Neural cell (in vitro differentiated cells): Measurements from ENCODE around the gene TAAR1. TPM values are rescaled to one million over a fixed set of nuclear protein-coding genes. Genes with fewer than 3 reads are reported as not detected.
"Not testable (repeated sequence)": the region's sequence is repeated elsewhere in the genome, so short reads cannot be mapped to it uniquely, and the experiment has no call there.

Experiments
- H2AFZ ChIP-seq: fragments of 200-600, 300-800 bp; sonication (generic), shearing (Covaris generic); 2 replicates; pipeline ENCODE4 v1.6.0; 2014; ENCODE audit warnings: low read depth, mild to moderate bottlenecking, antibody characterized with exemption, low read length, moderate library complexity
- H3F3A ChIP-seq: fragments of 200-600 bp; shearing (Covaris generic); 2 replicates; pipeline ENCODE4 v1.6.1; 2016; ENCODE audit warnings: mild to moderate bottlenecking, moderate library complexity, mixed read lengths, antibody characterized with exemption, low read length; ENCODE audit not compliant: insufficient read depth, poor library complexity, severe bottlenecking
- H3K27ac ChIP-seq: fragments of 200-600, 300-800 bp; sonication (generic), shearing (Covaris generic); 2 replicates; pipeline ENCODE4 v1.5.1; 2014; ENCODE audit warnings: mild to moderate bottlenecking, low read length, moderate library complexity
- H3K27me3 ChIP-seq: fragments of 300-800, 200-600 bp; sonication (generic), shearing (Covaris generic); 2 replicates; pipeline ENCODE4 v1.6.0; 2014; ENCODE audit warnings: mild to moderate bottlenecking, low read depth, low read length, moderate library complexity; ENCODE audit not compliant: insufficient read depth
- H3K36me3 ChIP-seq: fragments of 300-800, 200-600 bp; sonication (generic), shearing (Covaris generic); 2 replicates; pipeline ENCODE4 v1.5.1; 2014; ENCODE audit warnings: mild to moderate bottlenecking, antibody characterized with exemption, low read length, moderate library complexity; ENCODE audit not compliant: insufficient read depth
- H3K4me2 ChIP-seq: fragments of 300-800, 200-600 bp; sonication (generic), shearing (Covaris generic); 2 replicates; pipeline ENCODE4 v1.6.0; 2014; ENCODE audit warnings: mild to moderate bottlenecking, low read length
- H3K4me3 ChIP-seq: fragments of 300-800, 200-600 bp; sonication (generic), shearing (Covaris generic); 2 replicates; pipeline ENCODE4 v1.5.1; 2014; ENCODE audit warnings: mild to moderate bottlenecking, low read length, moderate library complexity
- H3K79me2 ChIP-seq: fragments of 200-600 bp; shearing (Covaris generic); replicated peaks from 2 replicates; pipeline ENCODE4 v1.6.0; 2014; ENCODE audit warnings: mild to moderate bottlenecking, low read length, moderate library complexity; ENCODE audit not compliant: insufficient read depth
- H3K9ac ChIP-seq: fragments of 300-800, 200-600 bp; sonication (generic), shearing (Covaris generic); 2 replicates; pipeline ENCODE4 v1.6.1; 2016; ENCODE audit warnings: mild to moderate bottlenecking, low read length, mixed read lengths
- H3K9me2 ChIP-seq: fragments of 200-600 bp; shearing (Covaris generic); 2 replicates; pipeline ENCODE4 v1.6.1; 2016; ENCODE audit warnings: mild to moderate bottlenecking, low read length, mixed read lengths; ENCODE audit not compliant: insufficient read depth
- H3K9me3 ChIP-seq: fragments of 200-600, 300-800 bp; sonication (generic), shearing (Covaris generic); 2 replicates; pipeline ENCODE4 v1.6.1; 2016; ENCODE audit warnings: mild to moderate bottlenecking, mixed run types, low read length, moderate library complexity, mixed read lengths
- H4K20me1 ChIP-seq: fragments of 200-600 bp; shearing (Covaris generic); 2 replicates; pipeline ENCODE4 v1.6.1; 2016; ENCODE audit warnings: mild to moderate bottlenecking, mixed run types; ENCODE audit not compliant: insufficient read depth
- CTCF ChIP-seq: fragments of 450-650 bp; IDR thresholded peaks from 2 replicates; pipeline ENCODE4 v1.5.1; 2014; ENCODE audit warnings: antibody characterized with exemption, mild to moderate bottlenecking, moderate library complexity; ENCODE audit not compliant: poor library complexity, severe bottlenecking
- EP300 ChIP-seq: fragments of 450-650 bp; conservative IDR thresholded peaks from 2 replicates; pipeline ENCODE4 v1.6.1; 2014; ENCODE audit warnings: antibody characterized with exemption, mild to moderate bottlenecking, moderate library complexity; ENCODE audit not compliant: poor library complexity, severe bottlenecking
- EZH2 ChIP-seq: fragments of 200-600, 300-800 bp; shearing (Covaris generic), sonication (generic); IDR thresholded peaks from 2 replicates; pipeline ENCODE4 v1.6.1; 2014; ENCODE audit warnings: antibody characterized with exemption, low read length, borderline replicate concordance, mild to moderate bottlenecking; ENCODE audit not compliant: insufficient read depth, poor library complexity, severe bottlenecking
- MXI1 ChIP-seq: fragments of 450-650 bp; conservative IDR thresholded peaks from 2 replicates; pipeline ENCODE4 v1.6.1; 2014; ENCODE audit warnings: antibody characterized with exemption, mild to moderate bottlenecking; ENCODE audit not compliant: poor library complexity, severe bottlenecking
- POLR2AphosphoS5 ChIP-seq: IDR thresholded peaks from 2 replicates; pipeline ENCODE4 v1.6.1; 2012
- RAD21 ChIP-seq: fragments of 450-650 bp; conservative IDR thresholded peaks from 2 replicates; pipeline ENCODE4 v1.6.1; 2014; ENCODE audit warnings: antibody characterized with exemption, mild to moderate bottlenecking, moderate library complexity
- REST ChIP-seq: IDR thresholded peaks from 2 replicates; pipeline ENCODE4 v1.6.1; 2012; ENCODE audit warnings: borderline replicate concordance
- SMC3 ChIP-seq: fragments of 450-650 bp; conservative IDR thresholded peaks from 2 replicates; pipeline ENCODE4 v1.6.1; 2014; ENCODE audit warnings: antibody characterized with exemption, mild to moderate bottlenecking, moderate library complexity; ENCODE audit not compliant: poor library complexity
- polyA plus RNA-seq: library from polyadenylated mRNA; depleted of rRNA; stranded (reverse); fragments of >200 nt; gene quantifications from 2 replicates; pipeline ENCODE4 v1.2.3, GENCODE V29; 2014

Gene TAAR1
- polyA plus RNA-seq, 1 donor from 2014 or later: not detected

GRCh38 chr6:132607544-132608233, 51.3 kb downstream of the TAAR1 start:
- Histone ChIP-seq H3K4me2 (no peak overlapping the region), H3K9me2 (no peaks in the 10 kb centered on the region), H3K4me3 (no peak overlapping the region), H4K20me1 (no peaks in the 10 kb centered on the region), H3K36me3 (no peaks in the 10 kb centered on the region), H3F3A (no peaks in the 10 kb centered on the region), H3K27ac (no peak overlapping the region), H3K79me2 (no peaks in the 10 kb centered on the region), H3K27me3 (no peaks in the 10 kb centered on the region), H3K9me3 (no peaks in the 10 kb centered on the region), H2AFZ (no peak overlapping the region), H3K9ac (no peak overlapping the region)
- TF ChIP-seq EP300: no peak
- TF ChIP-seq POLR2AphosphoS5: no peak
- TF ChIP-seq REST: no peak

GRCh38 chr6:132604635-132605152, 54.3 kb downstream of the TAAR1 start:
- Histone ChIP-seq H3K9ac (no peak overlapping the region), H2AFZ (no peak overlapping the region), H3K27me3 (no peaks in the 10 kb centered on the region), H4K20me1 (no peaks in the 10 kb centered on the region), H3F3A (no peaks in the 10 kb centered on the region), H3K79me2 (no peaks in the 10 kb centered on the region), H3K27ac (no peak overlapping the region), H3K9me2 (no peaks in the 10 kb centered on the region), H3K9me3 (no peaks in the 10 kb centered on the region), H3K36me3 (no peaks in the 10 kb centered on the region), H3K4me2 (no peak overlapping the region), H3K4me3 (no peak overlapping the region)
- TF ChIP-seq EZH2 (no peak), SMC3 (no peak)

GRCh38 chr6:132600900-132601299, 58.1 kb downstream of the TAAR1 start:
- H3K27ac ChIP-seq, H3K4me3 ChIP-seq, H3K36me3 ChIP-seq, H3K9ac ChIP-seq, H3K4me2 ChIP-seq, H3K27me3 ChIP-seq, H4K20me1 ChIP-seq, H3K79me2 ChIP-seq, H3K9me2 ChIP-seq, H2AFZ ChIP-seq, H3K9me3 ChIP-seq, H3F3A ChIP-seq: not testable (repeated sequence)

GRCh38 chr6:132598473-132598872, 60.5 kb downstream of the TAAR1 start:
- Histone ChIP-seq H3K4me2 (no peak overlapping the region), H3K9ac (no peak overlapping the region), H3F3A (no peaks in the 10 kb centered on the region), H4K20me1 (no peaks in the 10 kb centered on the region), H3K79me2 (no peaks in the 10 kb centered on the region), H3K4me3 (no peak overlapping the region), H3K27ac (no peak overlapping the region), H3K9me2 (no peaks in the 10 kb centered on the region), H3K27me3 (no peaks in the 10 kb centered on the region), H2AFZ (no peak overlapping the region), H3K9me3 (no peaks in the 10 kb centered on the region), H3K36me3 (no peaks in the 10 kb centered on the region)
- TF ChIP-seq REST (no peak), EP300 (no peak), SMC3 (no peak), RAD21 (no peak), CTCF (no peak), EZH2 (no peak), MXI1 (no peak), POLR2AphosphoS5 (no peak)
